Skin epidermis (tissue), 12 donors: ENCODE measurements around the gene DNAL1.

Source experiments
- H3K27ac ChIP-seq, 21 experiments: fragments of 200-600 bp; sonication (generic) in 11 of 21; one replicate each; pipeline ENCODE4 v1.5.0; 2020; ENCODE audit warnings: mild to moderate bottlenecking in 3 of 21, inconsistent platforms in 2 of 21, moderate library complexity in 2 of 21
- H3K4me3 ChIP-seq, 7 experiments: fragments of 200-600 bp; sonication (generic) in 2 of 7; one replicate each; pipeline ENCODE4 v1.5.0; 2020; ENCODE audit warnings: inconsistent platforms in 2 of 7, mild to moderate bottlenecking in 2 of 7, moderate library complexity in 1 of 7

DNAL1 gene

DNA sequence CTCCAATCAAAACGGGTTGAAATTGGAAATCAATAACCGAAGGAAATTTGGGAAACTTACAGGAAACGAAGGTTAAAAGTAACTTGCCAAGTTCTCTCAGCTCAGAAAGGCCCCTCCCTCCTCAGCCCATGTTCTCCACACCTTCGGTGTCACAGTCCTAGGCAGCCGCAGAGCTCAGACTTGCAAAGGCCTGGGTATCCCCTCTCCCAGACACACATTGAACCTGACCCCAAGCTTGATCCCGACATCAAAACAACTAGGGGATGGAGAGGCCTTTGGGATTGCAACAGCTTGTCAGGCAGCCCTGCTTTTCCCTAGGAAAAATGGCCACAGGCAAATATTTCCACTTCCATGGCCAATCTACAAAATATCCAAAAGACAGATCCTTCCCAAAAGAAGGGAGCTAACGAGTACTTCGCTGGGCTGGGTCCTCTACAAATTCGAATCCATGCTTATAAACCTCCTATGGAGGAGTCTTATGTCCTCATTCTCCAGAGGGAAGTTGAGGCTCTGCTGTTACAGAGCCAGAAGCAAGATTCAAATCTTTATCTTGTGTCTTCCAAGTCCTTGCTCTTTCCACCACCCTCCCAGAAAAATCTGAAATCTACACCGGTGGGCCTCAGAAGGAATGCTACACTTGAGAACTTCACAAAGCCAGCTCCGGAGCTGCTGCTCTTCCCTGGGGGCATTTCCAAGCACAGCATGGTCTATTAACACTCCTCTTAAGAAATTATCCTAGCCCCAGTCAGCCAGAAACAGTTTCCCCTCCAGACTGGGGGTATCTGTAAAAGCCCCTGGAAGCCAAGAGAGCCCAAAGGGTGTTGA is 105.1 kb downstream of the DNAL1 start:
- Histone ChIP-seq H3K4me3 (no peak overlapping the region), H3K27ac (peak overlapping the region in 14 of 21 experiments; percentile 5 to 99 (median 72))

DNA sequence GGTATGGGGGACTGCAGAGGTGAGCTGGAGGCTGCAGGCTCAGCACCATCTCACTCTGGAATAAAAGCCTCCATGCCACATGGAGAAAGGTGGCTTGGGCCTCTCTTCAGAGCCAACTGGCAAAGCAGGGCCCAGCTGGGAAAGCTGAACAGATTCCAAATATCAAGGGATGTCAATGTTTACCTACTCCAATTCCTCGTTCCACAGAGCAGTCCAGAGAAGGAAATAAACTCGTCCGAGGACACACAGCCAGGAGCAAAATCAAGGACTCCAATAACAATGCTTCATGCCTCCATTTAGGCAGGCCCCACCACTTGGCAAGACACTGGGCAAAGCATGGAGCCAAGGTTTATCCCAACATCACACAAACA is 105.7 kb downstream of the DNAL1 start:
- Histone ChIP-seq H3K4me3 (no peak overlapping the region), H3K27ac (peak overlapping the region in 14 of 21 experiments; percentile 3 to 99 (median 86))

DNA sequence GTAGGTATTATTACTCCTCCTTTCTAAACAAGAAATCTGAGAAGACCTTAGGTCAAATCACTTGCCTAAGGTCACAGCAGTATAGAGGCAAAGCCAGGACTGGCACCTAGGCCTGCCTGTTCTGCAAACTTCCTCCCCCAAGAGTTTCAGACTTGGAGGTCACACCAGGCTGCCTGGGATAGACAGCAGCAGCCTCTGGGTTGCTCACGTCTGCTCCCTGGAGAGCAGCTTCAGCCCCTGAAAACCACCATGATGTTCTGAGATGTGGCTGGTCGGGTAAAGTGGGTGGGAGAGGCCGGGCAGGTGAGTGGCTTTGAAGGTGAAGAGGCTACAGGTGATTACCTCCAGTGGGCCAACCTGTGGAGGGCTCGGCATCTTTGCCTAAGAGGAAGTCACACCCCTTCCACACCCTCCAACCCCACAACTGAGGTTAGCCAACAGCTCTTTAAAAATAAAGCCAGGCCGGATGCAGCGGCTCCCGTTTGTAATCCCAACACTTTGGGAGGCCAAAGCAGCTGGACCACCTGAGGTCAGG is 106.4 kb downstream of the DNAL1 start:
- no peak overlapping the region for H3K4me3 ChIP-seq
- peak overlapping the region in 15 of 21 experiments; percentile 3 to 99 (median 89) for H3K27ac ChIP-seq

DNA sequence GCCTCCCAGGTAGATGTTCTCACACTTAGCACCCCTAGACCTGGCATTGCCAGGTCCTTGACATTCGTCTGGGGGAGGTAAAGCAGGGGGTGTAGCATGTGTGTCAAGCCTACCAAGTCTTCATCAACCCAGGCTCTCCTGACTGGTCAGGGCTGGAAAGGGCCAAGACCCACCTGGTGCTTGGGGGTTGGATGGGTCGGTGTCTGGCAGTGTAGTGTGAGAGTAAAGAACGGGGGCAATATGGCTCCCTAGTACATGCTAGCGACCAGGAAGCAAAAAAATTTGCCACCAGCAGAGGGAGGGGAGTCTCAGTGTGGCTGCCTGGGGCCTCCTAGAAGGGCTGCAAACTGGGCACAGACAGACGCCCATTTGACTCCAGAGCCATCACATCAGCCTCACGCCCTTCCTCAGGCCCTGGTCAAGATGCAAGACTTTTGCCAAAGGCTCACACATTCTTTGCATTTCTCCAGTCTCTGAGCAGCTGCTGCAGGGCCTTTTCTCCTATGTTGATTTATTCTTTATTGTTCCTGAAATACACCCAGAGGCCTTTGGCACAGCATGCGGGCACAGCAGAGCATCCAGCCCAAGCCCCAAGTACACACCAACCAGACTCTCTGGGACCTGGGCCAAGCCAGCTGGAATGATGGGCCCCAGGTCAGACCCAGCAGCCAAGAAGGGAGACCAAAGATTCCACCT is 107.7 kb downstream of the DNAL1 start:
- Histone ChIP-seq H3K27ac (peak overlapping the region; percentile 3 to 99 (median 84)), H3K4me3 (no peak overlapping the region)
